ENCODE results near the gene DOCK2. TPM values are rescaled to one million over a fixed set of nuclear protein-coding genes. Genes with fewer than 3 reads are reported as not detected.

DOCK2 gene
- total and polyA plus RNA-seq, 3 donors from 2014 or later = 6.8 to 8.9 (median 7.3) TPM

- Histone ChIP-seq H3K36me3 (ENCODE audit: low read depth, missing control alignments) (no peaks in the 10 kb centered on the region), H3K9me3 (no peaks in the 10 kb centered on the region), H3K27me3 (no peaks in the 10 kb centered on the region), H3K27ac (no peak overlapping the region), H3K4me3 (no peak overlapping the region), H3K4me1 (peaks cover 4% of the 10 kb centered on the region)
- WGBS, 2 donors = 96 to 97% methylated on average over 1 of the region's 1 CpG
- intact Hi-C loops (cut with DNase I; ENCODE audit: low total_unique reads) = no loop called here
- TF ChIP-seq, protein P1, sequence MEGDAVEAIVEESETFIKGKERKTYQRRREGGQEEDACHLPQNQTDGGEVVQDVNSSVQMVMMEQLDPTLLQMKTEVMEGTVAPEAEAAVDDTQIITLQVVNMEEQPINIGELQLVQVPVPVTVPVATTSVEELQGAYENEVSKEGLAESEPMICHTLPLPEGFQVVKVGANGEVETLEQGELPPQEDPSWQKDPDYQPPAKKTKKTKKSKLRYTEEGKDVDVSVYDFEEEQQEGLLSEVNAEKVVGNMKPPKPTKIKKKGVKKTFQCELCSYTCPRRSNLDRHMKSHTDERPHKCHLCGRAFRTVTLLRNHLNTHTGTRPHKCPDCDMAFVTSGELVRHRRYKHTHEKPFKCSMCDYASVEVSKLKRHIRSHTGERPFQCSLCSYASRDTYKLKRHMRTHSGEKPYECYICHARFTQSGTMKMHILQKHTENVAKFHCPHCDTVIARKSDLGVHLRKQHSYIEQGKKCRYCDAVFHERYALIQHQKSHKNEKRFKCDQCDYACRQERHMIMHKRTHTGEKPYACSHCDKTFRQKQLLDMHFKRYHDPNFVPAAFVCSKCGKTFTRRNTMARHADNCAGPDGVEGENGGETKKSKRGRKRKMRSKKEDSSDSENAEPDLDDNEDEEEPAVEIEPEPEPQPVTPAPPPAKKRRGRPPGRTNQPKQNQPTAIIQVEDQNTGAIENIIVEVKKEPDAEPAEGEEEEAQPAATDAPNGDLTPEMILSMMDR (IDR thresholded peaks at IDR 0.05) = no peak
- TF ChIP-seq POLR2A (IDR thresholded peaks at IDR 0.05) = no peak
- DNase-seq = no peak
Observed at GRCh38 chr5:169706071-169706470, 69.0 kb downstream of the DOCK2 start.

- Histone ChIP-seq H3K27ac (no peak overlapping the region), H3K4me1 (peaks cover 4% of the 10 kb centered on the region), H3K27me3 (no peaks in the 10 kb centered on the region), H3K4me3 (no peak overlapping the region), H3K9me3 (no peaks in the 10 kb centered on the region), H3K36me3 (ENCODE audit: low read depth, missing control alignments) (no peaks in the 10 kb centered on the region)
- no peak for DNase-seq
- TF ChIP-seq, protein P1 (IDR thresholded peaks at IDR 0.05) = no peak
- no peak for TF ChIP-seq POLR2A (IDR thresholded peaks at IDR 0.05)
- intact Hi-C loops (cut with DNase I; ENCODE audit: low total_unique reads) = no loop called here
- WGBS, 2 donors = 64 to 71% methylated on average over 7 to 9 of the region's 9 CpGs
Observed at GRCh38 chr5:169706758-169707450, 69.8 kb downstream of the DOCK2 start.

DNA sequence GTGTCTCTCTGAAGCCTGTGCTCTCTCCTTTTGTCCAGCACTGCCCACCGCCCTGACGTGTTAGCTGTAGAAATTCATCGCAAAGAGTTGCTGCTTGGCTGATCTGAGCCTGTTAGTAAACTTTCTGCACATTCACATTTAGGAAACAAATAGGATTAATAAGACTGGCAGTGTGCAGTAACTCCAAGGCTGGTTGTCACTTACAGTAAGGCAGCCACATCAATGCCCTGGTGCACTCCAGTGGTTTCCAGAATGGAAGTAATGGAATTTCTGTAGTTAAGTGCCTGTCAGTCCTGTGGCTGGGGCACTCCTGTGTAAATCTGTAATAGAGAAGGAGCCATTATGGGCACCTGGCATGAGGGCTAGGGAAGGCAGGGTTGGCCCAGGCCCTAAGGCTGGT lies 70.6 kb downstream of the DOCK2 start:
- H3K36me3 ChIP-seq (ENCODE audit: low read depth, missing control alignments) = no peaks in the 10 kb centered on the region
- TF ChIP-seq, protein P1 (IDR thresholded peaks at IDR 0.05) = no peak
- no peak for TF ChIP-seq POLR2A (IDR thresholded peaks at IDR 0.05)
- WGBS, 2 donors = 93 to 100% methylated on average over 3 of the region's 3 CpGs
- H3K4me1 ChIP-seq = peaks cover 4% of the 10 kb centered on the region
- intact Hi-C loops (cut with DNase I; ENCODE audit: low total_unique reads) = no loop called here
- DNase-seq = no peak
- no peak overlapping the region for H3K4me3 ChIP-seq
- H3K9me3 ChIP-seq = no peaks in the 10 kb centered on the region
- H3K27ac ChIP-seq = no peak overlapping the region
- H3K27me3 ChIP-seq = no peaks in the 10 kb centered on the region

GRCh38 chr5:169710675-169711074 lies 73.6 kb downstream of the DOCK2 start:
- Histone ChIP-seq H3K27ac (no peak overlapping the region), H3K9me3 (no peaks in the 10 kb centered on the region), H3K4me3 (no peak overlapping the region), H3K36me3 (ENCODE audit: low read depth, missing control alignments) (no peaks in the 10 kb centered on the region), H3K4me1 (peaks cover 4% of the 10 kb centered on the region), H3K27me3 (no peaks in the 10 kb centered on the region)
- WGBS, 2 donors = 50 to 89% methylated on average over 4 of the region's 4 CpGs
- TF ChIP-seq, protein P1 (IDR thresholded peaks at IDR 0.05) = no peak
- no peak for TF ChIP-seq POLR2A (IDR thresholded peaks at IDR 0.05)
- intact Hi-C loops (cut with DNase I; ENCODE audit: low total_unique reads) = no loop called here
- DNase-seq = peak; percentile 41
